ENCODE measurements around the gene SPATA7.
"Not testable (repeated sequence)": the region's sequence is repeated elsewhere in the genome, so short reads cannot be mapped to it uniquely, and the experiment has no call there.

Gene SPATA7, protein sequence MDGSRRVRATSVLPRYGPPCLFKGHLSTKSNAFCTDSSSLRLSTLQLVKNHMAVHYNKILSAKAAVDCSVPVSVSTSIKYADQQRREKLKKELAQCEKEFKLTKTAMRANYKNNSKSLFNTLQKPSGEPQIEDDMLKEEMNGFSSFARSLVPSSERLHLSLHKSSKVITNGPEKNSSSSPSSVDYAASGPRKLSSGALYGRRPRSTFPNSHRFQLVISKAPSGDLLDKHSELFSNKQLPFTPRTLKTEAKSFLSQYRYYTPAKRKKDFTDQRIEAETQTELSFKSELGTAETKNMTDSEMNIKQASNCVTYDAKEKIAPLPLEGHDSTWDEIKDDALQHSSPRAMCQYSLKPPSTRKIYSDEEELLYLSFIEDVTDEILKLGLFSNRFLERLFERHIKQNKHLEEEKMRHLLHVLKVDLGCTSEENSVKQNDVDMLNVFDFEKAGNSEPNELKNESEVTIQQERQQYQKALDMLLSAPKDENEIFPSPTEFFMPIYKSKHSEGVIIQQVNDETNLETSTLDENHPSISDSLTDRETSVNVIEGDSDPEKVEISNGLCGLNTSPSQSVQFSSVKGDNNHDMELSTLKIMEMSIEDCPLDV

DNA sequence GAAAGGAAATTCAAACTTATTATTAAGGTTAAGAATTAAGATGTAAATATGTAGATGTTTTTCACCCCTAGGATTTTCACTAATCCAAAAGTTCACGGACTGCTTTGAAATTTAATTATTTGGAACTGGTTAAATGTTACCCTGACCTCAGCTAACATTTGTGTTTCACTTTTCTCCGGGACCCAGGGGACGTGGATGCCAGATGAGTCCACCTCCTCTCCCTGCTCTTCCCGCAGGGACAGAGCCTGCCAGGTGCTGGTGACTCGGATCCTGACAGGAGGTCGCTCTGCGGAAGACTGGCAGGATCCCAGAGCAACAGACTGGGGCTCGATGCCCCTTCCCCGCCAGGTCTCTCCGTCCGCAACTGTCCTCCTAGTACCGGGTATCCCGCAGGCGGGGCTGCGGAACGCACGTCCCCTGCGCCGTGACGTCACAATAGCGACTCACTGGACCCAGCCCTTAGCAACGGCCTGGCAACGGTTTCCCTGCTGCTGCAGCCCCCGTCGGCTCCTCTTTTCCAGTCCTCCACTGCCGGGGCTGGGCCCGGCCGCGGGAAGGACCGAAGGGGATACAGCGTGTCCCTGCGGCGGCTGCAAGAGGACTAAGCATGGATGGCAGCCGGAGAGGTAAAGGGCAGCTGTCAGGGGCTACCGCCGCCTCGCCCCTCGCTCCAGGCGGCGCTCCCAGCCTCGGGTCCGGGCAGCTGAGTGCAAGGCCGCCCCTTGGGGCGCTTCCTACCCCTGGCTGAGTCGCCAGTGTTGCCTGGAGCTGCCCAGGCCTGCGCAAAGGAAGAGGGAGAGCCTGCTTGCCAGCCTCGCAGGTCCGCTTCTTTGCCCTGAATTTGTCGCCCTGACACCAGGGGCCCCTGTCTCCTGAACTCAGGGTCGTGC lies at the start of gene SPATA7:
Gene SPATA7 (plus strand): TSS at position 446 of the 890 bp plus-strand sequence. CDS start 162 bp downstream, at position 608.
- peak; percentile 95 for DNase-seq

DNA sequence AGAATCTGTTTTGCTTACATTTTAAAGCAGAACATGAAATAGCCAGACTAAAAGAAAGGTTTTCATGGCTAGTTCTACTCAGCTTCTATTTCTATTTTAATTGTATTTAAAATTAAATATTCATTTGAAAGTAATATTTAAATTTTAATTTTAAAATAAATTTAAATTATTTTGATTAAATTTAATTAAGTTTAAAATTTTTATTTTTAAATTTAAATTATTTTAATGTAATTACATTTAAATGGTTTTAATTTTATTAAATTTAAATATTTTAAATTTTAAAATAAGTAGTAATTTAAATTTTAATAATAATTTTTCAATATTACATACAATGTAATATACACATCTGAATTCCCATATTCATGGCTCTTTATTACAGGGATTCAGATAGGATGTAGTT lies 45.1 kb upstream of the SPATA7 start:
- DNase-seq, result no peak

DNA sequence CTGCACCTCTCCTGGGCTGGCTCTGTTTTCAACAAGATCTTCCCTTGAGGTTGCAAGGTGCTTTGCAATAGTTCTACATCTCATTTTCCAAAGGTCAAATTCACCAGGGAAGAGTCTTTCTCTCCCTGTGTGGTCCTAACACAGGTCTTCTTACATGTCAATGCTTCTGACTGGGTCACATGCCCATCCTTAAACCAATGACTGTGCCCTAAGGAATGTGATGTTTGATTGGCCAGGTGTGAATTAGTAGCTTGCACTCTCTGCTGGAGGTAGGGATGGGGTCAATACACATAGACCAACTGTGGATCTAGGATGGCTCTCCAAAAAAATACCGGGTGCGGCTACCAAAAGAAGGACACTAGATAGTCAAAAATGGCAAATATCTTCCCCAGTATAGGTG lies 42.5 kb upstream of the SPATA7 start:
- no peak for DNase-seq

DNA sequence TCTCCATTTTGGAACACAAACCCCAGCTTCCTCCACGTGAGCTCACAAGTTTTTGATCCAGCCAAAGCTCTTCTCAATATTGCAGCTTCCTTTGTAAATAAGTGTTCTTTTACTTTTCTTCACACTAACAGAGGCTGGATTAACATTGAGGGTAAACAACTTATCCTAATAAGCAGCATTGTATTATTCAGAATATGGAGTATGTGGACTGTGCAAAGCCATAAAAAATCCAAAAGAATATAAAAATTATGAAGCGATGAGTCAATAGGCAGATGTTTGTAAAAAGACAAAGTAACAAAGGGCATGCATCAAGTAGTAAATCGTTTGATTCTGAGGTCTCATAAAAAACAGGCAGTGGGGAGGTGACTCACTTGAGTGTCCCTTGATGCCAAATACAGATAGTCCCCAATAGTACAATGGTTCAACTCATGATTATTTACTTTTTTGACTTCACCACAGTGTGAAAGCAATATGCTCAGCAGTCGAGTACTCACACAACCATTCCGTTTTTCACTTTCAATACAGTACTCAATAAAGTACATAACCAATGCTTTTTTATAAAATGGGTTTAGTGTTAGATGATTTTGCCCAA lies 39.3 kb upstream of the SPATA7 start:
- no peak for DNase-seq

DNA sequence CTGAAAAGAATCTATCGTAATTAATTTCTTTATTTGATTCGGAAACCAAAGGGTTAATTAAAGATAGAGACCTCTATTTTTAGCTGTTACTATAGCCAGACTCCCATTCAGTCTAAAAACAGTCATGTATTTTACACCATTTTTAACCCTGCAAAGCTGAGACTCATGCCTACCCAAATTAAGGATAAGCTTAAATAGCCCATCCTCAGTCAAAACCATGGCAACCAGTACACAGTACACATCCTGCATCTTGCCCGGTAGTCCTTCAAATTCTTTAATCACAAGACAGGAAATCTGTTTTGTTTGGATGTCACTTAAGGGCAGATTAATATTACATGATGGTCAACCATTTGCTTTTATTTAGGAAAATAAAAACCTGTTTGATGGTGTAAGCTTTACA lies 36.9 kb upstream of the SPATA7 start:
- no peak for DNase-seq

DNA sequence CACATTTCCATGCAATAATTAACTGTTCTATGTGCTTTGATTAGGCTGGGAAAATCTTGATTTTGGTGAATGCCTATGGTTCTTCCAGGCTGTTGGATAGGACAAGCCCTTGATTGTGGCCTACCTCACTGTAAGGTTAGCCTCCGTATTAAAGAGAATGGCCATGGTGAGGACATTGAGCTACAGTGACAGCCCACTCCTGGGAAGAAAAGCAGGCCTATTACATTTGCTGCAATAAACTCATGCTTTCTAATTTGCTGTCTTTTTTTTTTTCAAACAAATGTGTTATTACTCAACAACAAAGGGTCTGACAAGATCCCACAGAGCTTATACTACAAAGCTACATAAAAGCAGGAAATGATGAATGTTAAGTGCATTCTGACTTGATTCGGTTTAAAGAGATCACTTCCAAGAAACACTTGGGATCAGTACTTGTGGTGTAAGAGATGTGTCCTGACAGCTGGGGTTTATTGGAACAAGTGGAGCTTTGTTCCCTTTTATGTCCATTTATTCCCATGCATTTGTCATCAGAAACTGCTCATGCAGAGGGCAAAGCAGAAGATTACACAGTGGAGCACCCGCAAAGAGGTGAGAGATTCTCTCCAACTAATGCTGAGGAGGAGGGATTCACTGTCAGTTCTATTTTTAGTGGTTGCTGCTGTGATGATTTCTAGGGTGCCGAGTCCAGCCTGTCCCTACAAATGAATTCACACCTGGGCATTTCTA lies 33.3 kb upstream of the SPATA7 start:
- peak; percentile 0 for DNase-seq

DNA sequence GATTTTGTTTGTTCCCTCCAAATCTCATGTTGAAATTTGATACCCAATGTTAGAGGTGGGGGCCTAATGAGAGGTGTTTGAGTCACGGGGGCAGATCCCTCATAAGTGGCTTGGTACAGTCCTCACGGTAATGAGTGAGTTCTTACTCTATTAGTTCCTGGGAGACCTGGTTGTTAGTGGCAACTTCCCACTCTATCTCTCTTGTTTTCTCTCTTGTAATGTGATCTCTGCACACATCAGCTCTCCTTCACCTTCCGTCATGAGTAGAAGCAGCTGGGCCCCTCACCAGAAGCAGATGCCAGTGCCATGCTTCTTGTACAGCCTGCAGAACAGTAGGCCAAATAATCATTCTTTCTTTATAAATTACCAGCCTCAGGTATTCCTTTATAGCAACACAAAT lies 32.8 kb upstream of the SPATA7 start:
- peak; percentile 72 for DNase-seq

DNA sequence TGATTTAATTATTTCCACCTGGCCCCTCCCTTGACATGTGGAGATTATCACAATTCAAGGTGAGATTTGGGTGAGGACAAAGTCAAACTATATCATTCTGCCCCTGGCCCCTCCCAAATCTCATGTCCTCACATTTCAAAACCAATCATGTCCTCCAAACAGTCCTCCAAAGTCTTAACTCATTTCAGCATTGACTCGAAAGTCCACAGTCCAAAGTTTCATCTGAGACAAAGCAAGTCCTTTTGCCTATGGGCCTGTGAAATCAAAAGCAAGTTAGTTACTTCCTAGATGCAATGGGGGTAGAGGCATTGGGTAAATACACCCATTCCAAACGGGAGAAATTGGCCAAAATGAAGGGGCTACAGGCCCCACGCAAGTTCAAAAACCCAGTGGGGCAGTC lies 31.1 kb upstream of the SPATA7 start:
- DNase-seq, result no peak

DNA sequence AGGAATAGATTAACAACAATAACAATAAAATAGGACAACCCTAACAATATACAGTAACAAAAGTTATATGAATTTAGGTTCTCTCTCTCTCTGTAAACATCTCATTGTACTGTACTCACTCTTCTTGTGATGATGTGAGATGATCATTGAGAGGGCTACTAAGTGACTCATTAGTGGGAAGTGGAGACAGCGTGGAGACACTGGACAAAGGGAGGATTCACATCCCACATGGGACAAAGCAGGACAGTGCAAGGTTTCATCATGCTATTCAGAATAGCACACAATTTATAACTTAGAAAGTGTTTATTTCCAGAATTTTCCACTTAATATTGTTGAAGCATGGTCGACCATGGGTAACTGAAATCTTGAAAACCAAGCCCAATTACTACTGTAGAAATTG lies 26.0 kb upstream of the SPATA7 start:
- no peak for DNase-seq

DNA sequence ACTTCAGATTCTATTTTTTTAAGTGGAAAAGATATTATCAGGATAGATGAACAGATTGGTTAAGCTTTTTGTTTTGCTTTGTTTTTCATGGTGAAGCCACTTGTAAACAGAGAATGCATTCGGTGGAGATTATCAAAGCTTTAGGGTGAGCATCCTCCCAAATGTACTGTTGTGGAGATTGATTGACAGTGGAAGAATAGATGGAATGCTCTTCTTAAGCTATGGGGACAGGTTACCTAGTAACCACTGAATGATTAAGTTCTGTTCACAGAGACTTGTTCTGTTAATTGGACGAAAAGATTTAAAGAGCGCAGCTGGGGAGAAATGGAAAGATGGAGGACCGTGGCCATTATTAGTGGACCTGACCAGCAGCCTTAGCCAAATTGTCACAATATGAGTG lies 21.8 kb upstream of the SPATA7 start:
- no peak for DNase-seq

DNA sequence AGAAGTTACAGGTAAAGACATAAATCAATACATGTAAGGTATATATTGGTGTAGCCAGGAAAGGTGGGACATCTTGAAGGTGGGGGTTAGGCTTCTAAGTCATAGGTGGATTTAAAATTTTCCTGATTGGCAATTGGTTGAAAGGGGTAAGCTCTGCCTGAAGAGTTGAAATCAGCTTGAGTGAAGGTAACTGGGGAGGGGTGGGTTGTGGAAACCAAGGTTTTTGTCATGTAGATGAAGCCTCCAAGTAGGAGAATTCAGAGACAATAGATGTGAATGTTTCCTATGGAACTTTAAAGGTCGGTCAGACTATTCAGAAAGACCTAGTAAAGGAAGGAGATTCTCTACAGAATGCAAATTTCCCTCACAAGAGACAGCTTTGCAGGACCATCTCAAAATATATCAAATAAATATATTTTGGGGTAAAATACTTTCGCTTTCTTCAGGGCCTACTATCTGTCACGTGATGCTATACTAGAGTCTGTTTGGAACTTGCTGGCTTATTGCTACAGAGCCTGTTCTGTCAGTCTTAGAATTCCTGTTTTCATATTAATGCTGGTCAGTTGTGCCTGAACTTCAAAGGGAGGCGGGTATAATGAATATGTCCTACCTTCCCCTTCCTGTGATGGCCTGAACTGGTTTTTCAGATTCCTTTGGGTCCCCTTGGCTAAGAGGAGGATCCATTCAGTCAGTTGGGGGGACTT lies 20.6 kb upstream of the SPATA7 start:
- no peak for DNase-seq

DNA sequence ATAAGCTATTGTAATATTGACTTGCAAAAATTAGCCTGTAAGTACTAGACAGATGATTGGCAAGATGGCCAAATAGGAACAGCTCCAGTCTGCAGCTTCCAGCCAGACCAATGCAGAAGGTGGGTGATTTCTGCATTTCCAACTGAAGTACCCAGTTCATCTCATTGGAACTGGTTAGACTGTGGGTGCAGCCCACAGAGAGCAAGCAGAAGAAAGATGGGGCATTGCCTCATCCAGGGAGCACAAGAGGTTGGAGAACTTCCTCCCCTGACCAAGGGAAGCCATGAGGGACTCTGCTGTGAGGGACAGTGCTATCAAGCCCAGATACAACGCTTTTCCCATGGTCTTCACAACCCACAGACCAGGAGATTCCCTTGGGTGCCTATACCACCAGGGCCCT lies 16.0 kb upstream of the SPATA7 start:
- DNase-seq, result no peak

DNA sequence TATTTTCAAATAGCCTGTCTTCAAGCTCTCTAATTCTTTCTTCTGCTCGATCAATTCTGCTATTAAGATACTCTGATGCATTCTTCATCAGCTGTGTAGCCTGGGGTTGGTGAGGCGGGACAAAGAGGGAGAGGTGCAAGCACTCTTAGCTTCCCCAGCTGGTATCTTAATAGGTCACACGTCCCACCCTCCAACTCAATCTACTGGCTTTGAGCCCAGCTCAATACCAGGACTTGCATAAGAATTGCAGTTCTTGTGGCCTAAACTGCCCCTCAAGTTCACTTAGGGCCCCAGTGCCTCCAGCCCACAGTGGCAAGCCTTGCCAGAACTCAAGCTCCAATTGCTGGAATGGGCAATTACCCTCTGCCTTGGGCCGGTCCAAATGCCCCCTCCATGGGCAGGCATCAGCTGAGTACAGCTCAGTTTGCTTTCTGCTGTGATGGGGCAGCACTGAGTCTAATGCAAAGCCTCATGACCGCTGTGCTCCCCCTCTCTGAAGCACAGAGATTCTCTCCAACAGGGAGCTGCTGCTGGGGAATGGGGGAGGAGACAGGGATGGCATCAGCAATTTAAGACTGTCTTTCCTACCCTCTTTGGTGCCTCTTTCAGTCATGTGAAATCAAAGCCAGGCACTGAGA lies 5.6 kb upstream of the SPATA7 start:
- DNase-seq, result no peak

DNA sequence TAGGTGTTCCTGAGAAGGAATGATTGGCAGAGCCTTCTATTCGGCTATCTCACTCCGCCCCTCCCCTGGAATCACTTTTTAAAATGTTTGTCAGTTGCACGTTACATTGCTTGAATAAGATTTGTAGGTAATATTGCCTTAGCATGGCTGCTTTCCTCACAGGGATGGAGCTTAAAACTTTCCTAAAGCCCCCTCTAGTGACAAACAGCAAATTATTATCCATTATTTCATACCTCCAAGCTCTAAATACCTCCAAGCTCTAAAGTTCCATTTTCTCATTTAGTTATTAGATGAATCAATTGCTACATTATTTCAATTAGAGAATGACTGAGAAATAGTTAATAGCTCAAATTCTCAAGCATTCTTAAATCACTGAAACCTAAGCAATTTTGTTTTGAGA lies 5.1 kb upstream of the SPATA7 start:
- peak; percentile 4 for DNase-seq

DNA sequence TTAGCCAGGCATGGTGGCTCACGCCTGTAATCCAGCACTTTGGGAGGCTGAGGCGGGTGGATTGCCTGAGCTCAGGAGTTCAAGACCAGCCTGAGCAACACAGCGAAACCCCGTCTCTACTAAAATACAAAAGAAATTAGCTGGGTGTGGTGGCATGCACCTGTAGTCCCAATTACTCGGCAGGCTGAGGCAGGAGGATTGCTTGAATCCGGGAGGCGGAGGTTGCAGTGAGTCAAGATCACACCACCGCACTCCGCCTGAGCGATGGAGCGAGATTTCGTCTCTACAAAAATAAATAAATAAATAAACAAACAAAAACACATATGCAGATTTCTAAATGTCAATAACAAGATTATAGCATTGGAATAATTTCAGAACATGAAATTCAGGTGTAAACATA lies 3.8 kb upstream of the SPATA7 start:
- not testable (repeated sequence) for DNase-seq

DNA sequence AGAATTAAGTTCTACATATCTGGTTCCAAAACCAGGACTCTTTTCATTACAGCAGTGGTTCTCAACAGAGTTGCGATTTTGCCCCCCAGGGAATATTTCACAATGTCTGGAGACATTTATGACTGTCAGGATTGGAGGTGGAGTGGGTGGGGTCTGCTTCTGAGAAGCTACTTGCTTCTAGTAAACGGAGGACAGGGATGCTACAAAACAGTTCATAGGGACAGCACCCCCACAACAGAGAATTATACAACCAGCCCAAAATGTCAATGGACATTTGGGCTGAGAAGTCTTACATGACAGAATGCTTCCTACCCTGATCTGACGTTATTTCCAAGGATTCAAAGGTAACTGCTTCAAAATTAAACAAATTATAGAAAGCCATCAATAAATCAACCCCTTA lies 739 bp upstream of the SPATA7 start:
- no peak for DNase-seq

DNA sequence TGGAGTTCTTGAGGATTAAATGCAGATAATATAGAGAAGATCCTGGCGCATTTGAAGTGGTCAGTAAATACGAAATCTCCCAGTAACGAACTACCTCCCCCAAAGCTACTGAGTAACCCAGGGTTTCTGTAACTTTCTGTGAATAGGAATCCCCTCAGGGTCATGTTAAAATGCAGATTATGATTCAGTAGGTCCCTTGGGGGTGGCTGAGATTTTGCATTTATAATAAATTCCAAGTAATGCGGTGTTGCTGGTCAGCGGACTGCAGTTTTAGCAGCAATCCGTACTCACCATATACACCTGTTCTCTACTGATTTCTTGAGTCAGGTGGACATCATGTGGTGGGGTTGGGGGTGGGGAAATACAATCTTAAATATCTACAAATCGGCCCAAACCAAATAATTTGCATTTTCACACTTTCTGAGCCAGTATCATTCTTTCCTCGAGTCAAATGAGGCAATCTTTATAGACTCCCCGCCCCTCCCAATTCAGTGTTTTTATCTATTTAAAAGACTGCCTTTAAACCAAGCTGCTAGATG lies 868 bp downstream of the SPATA7 start:
- no peak for DNase-seq

DNA sequence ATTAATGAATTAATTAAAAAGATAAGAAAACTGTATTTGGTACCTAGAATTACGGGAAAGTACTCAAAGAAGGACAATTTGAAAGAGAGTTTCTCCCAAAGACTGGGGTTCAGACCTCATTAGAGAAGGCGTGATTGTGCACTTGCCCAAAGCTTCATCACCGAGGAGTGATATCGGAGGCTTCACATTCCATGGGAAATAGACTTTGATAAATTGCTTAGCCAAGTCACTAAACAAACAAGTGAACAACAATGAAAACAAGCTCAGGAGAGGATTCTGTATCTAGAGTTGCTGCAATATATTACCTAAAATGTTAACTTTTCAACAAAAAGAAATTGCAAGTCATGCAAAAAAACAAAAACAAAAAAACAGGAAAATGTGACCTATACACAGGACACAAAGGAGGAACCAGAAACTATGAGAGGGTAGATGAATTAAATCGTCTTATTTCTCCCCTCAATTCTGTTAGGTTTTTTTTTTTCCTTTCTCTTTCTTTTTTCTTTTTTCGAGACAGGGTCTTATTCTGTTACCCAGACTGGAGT lies 3.4 kb downstream of the SPATA7 start:
- DNase-seq, result no peak

DNA sequence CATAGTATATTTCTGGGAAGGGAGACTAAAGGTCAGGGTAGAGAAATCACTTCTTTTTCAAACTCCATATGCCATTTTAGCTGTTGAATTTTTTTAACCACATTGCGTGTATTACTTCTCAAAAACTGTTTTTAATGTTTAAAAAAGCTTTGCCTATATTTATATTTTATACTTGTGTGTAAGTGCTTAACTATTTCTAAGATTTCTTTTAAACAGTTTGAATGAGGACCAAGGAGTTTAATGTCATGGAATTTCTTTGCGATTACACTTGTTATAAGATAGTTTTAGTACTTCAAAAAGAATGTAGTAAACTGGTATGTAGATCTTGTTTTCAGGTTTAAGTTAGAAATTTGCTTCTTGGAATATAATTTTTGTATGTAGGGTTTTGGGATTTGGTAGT lies 7.2 kb downstream of the SPATA7 start:
- no peak for DNase-seq

DNA sequence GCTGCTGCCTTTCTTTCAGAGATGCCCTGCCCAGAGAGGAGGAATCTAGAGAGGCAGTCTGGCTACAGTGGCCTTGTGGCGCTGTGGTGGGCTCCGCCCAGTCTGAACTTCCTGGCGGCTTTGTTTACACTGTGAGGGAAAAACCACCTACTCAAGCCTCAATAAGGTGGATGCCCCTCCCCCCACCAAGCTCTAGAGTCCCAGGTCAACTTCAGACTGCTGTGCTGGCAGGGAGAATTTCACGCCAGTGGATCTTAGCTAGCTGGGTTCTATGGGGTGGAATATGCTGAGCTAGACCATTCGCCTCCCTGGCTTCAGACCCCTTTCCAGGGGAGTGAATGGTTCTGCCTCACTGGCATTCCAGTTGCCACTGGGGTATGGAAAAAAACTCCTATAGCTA lies 25.6 kb downstream of the SPATA7 start:
- no peak for DNase-seq

DNA sequence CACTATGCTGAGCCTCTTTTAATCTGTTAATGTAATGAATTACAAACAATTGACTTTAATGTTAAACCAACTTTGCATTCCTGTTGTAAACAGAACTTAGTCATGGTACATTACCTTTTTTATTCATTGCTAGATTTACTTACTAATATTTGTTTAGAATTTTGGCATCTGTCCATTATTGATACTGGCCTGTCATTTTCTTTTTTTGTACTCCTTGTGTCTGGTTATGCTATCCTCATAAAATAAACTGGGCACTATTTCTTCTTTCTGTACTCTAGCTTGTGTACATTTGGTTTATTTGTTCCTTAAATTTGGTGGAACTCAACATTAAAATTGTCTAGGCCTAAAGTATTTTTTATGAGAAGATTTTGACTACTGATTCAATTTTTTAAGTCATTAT lies 32.1 kb downstream of the SPATA7 start:
- DNase-seq, result no peak

Measured in NCI-H146 (cell line).